ENCODE results near the gene PTGDS. TPM values are rescaled to one million over a fixed set of nuclear protein-coding genes. Genes with fewer than 3 reads are reported as not detected.

Gene PTGDS
- total and polyA plus RNA-seq, 10 of the 15 experiments (the other 5 are each of a cell fraction or from before 2014, with no cell fraction given), result not detected

DNA sequence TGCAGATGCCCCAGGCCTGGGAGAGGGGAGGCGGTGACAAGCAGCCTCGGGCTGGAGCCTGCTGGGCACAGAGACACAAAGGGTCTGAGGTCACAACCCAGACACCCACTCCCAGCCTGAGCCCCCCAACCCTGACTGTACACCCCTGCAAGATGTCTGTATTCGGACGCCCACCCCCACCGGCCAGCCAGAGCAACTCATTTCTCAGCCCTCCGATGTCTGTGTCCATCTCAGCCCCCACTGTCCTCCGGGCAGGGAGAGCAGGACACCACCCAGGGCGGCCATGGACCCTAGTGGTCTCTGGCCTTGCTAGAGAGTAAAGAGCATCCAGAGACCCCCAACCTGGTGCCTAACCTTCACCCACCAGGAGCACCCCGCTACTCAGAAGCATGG, 21.4 kb upstream of the PTGDS start:
- SMC1A ChIA-PET (ENCODE audit: uncharacterized antibody, unreplicated experiment), result no interaction called here
- Histone ChIP-seq H2AFZ (ENCODE audit: control insufficient read depth, low read depth, low read length) (no peak overlapping the region), H4K20me1 (ENCODE audit: control insufficient read depth, insufficient read depth) (no peaks in the 10 kb centered on the region), H3K4me3 (no peak overlapping the region), H3K36me3 (ENCODE audit: control insufficient read depth in 2 of 2, insufficient read depth in 2 of 2, low read length in 1 of 2) (no peaks in the 10 kb centered on the region), H3K27me3 (replicated peaks in 1 of 2; ENCODE audit: control insufficient read depth in 2 of 2, insufficient read depth in 2 of 2, low read length in 1 of 2) (no peaks in the 10 kb centered on the region), H3K9me3 (replicated peaks; ENCODE audit: control insufficient read depth, insufficient read depth, low read length) (no peaks in the 10 kb centered on the region), H3K4me1 (ENCODE audit: control insufficient read depth, insufficient read depth, low read length) (no peaks in the 10 kb centered on the region), H3K79me2 (ENCODE audit: control insufficient read depth, insufficient read depth, low read length) (no peaks in the 10 kb centered on the region), H3K4me2 (ENCODE audit: control insufficient read depth, insufficient read depth) (no peak overlapping the region), H3K27ac (ENCODE audit: control insufficient read depth, insufficient read depth) (no peak overlapping the region), H3K9ac (ENCODE audit: control insufficient read depth, insufficient read depth, low read length) (no peak overlapping the region)
- WGBS (ENCODE audit: insufficient coverage, insufficient replicate concordance, low lambda C conversion rate, missing lambda C conversion rate), result 44% methylated on average over 9 of the region's 9 CpGs
- CTCF ChIA-PET, result no interaction called here
- DNase-seq (ENCODE audit: low read depth, low spot score) (no peak), ATAC-seq (no peak), FAIRE-seq (no peak)
- intact Hi-C loops (cut with micrococcal nuclease; ENCODE audit: unreplicated experiment) (no loop called here), in situ Hi-C loops (cut with MboI) (no loop called here)
- no TSS peak for BruUV-seq (replicated peaks)
- RAD21 ChIA-PET (ENCODE audit: unreplicated experiment), result no interaction called here
- POLR2A ChIA-PET, result no interaction called here
- TF ChIP-seq SMAD5 (IDR thresholded peaks at IDR 0.05; ENCODE audit: low read depth) (no peak), SMC3 (IDR thresholded peaks at IDR 0.05; ENCODE audit: borderline replicate concordance, low read length) (no peak), JUND (IDR thresholded peaks at IDR 0.05; ENCODE audit: low read depth, low read length) (no peak), LARP7 (IDR thresholded peaks at IDR 0.05) (no peak), ZNF217 (IDR thresholded peaks at IDR 0.05) (no peak), HDGF (IDR thresholded peaks at IDR 0.05) (no peak), CHD2 (IDR thresholded peaks at IDR 0.05; ENCODE audit: borderline replicate concordance, low read depth, low read length) (no peak), SIN3A (IDR thresholded peaks at IDR 0.05; ENCODE audit: low read depth, low read length) (no peak), CBX3 (IDR thresholded peaks at IDR 0.05; ENCODE audit: borderline replicate concordance, low read depth) (no peak), EED (IDR thresholded peaks at IDR 0.05; ENCODE audit: low read depth) (no peak), ZNF207 (IDR thresholded peaks at IDR 0.05; ENCODE audit: borderline replicate concordance) (no peak), TAF1 (IDR thresholded peaks at IDR 0.05; ENCODE audit: borderline replicate concordance, low read depth, low read length) (no peak), EGR1 (IDR thresholded peaks at IDR 0.05; ENCODE audit: borderline replicate concordance in 1 of 2, low read depth in 2 of 2, low read length in 2 of 2) (no peak)
- TF ChIP-seq, protein P1, sequence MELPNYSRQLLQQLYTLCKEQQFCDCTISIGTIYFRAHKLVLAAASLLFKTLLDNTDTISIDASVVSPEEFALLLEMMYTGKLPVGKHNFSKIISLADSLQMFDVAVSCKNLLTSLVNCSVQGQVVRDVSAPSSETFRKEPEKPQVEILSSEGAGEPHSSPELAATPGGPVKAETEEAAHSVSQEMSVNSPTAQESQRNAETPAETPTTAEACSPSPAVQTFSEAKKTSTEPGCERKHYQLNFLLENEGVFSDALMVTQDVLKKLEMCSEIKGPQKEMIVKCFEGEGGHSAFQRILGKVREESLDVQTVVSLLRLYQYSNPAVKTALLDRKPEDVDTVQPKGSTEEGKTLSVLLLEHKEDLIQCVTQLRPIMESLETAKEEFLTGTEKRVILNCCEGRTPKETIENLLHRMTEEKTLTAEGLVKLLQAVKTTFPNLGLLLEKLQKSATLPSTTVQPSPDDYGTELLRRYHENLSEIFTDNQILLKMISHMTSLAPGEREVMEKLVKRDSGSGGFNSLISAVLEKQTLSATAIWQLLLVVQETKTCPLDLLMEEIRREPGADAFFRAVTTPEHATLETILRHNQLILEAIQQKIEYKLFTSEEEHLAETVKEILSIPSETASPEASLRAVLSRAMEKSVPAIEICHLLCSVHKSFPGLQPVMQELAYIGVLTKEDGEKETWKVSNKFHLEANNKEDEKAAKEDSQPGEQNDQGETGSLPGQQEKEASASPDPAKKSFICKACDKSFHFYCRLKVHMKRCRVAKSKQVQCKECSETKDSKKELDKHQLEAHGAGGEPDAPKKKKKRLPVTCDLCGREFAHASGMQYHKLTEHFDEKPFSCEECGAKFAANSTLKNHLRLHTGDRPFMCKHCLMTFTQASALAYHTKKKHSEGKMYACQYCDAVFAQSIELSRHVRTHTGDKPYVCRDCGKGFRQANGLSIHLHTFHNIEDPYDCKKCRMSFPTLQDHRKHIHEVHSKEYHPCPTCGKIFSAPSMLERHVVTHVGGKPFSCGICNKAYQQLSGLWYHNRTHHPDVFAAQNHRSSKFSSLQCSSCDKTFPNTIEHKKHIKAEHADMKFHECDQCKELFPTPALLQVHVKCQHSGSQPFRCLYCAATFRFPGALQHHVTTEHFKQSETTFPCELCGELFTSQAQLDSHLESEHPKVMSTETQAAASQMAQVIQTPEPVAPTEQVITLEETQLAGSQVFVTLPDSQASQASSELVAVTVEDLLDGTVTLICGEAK (IDR thresholded peaks at IDR 0.05; ENCODE audit: borderline replicate concordance), result no peak
- TF ChIP-seq, protein P2, sequence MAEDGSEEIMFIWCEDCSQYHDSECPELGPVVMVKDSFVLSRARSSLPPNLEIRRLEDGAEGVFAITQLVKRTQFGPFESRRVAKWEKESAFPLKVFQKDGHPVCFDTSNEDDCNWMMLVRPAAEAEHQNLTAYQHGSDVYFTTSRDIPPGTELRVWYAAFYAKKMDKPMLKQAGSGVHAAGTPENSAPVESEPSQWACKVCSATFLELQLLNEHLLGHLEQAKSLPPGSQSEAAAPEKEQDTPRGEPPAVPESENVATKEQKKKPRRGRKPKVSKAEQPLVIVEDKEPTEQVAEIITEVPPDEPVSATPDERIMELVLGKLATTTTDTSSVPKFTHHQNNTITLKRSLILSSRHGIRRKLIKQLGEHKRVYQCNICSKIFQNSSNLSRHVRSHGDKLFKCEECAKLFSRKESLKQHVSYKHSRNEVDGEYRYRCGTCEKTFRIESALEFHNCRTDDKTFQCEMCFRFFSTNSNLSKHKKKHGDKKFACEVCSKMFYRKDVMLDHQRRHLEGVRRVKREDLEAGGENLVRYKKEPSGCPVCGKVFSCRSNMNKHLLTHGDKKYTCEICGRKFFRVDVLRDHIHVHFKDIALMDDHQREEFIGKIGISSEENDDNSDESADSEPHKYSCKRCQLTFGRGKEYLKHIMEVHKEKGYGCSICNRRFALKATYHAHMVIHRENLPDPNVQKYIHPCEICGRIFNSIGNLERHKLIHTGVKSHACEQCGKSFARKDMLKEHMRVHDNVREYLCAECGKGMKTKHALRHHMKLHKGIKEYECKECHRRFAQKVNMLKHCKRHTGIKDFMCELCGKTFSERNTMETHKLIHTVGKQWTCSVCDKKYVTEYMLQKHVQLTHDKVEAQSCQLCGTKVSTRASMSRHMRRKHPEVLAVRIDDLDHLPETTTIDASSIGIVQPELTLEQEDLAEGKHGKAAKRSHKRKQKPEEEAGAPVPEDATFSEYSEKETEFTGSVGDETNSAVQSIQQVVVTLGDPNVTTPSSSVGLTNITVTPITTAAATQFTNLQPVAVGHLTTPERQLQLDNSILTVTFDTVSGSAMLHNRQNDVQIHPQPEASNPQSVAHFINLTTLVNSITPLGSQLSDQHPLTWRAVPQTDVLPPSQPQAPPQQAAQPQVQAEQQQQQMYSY (CRISPR knock-in tag; IDR thresholded peaks at IDR 0.05), result no peak
- TF ChIP-seq, protein P3, sequence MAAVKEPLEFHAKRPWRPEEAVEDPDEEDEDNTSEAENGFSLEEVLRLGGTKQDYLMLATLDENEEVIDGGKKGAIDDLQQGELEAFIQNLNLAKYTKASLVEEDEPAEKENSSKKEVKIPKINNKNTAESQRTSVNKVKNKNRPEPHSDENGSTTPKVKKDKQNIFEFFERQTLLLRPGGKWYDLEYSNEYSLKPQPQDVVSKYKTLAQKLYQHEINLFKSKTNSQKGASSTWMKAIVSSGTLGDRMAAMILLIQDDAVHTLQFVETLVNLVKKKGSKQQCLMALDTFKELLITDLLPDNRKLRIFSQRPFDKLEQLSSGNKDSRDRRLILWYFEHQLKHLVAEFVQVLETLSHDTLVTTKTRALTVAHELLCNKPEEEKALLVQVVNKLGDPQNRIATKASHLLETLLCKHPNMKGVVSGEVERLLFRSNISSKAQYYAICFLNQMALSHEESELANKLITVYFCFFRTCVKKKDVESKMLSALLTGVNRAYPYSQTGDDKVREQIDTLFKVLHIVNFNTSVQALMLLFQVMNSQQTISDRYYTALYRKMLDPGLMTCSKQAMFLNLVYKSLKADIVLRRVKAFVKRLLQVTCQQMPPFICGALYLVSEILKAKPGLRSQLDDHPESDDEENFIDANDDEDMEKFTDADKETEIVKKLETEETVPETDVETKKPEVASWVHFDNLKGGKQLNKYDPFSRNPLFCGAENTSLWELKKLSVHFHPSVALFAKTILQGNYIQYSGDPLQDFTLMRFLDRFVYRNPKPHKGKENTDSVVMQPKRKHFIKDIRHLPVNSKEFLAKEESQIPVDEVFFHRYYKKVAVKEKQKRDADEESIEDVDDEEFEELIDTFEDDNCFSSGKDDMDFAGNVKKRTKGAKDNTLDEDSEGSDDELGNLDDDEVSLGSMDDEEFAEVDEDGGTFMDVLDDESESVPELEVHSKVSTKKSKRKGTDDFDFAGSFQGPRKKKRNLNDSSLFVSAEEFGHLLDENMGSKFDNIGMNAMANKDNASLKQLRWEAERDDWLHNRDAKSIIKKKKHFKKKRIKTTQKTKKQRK (IDR thresholded peaks at IDR 0.05; ENCODE audit: low read depth, low read length), result no peak
